ENCODE data around the gene LUZP2. TPM values are rescaled to one million over a fixed set of nuclear protein-coding genes. Genes with fewer than 3 reads are reported as not detected.
A peak's percentile ranks its signal among the peaks of the same experiment; 100 is the strongest.

LUZP2 gene
- 0.96 TPM for total RNA-seq (ENCODE audit: unreplicated experiment)
- long read RNA-seq, partial matches to known transcripts, result 0 of 1 reads
- long read RNA-seq, other reads (novel, unspliced or antisense), result 1 of 1 reads

DNA sequence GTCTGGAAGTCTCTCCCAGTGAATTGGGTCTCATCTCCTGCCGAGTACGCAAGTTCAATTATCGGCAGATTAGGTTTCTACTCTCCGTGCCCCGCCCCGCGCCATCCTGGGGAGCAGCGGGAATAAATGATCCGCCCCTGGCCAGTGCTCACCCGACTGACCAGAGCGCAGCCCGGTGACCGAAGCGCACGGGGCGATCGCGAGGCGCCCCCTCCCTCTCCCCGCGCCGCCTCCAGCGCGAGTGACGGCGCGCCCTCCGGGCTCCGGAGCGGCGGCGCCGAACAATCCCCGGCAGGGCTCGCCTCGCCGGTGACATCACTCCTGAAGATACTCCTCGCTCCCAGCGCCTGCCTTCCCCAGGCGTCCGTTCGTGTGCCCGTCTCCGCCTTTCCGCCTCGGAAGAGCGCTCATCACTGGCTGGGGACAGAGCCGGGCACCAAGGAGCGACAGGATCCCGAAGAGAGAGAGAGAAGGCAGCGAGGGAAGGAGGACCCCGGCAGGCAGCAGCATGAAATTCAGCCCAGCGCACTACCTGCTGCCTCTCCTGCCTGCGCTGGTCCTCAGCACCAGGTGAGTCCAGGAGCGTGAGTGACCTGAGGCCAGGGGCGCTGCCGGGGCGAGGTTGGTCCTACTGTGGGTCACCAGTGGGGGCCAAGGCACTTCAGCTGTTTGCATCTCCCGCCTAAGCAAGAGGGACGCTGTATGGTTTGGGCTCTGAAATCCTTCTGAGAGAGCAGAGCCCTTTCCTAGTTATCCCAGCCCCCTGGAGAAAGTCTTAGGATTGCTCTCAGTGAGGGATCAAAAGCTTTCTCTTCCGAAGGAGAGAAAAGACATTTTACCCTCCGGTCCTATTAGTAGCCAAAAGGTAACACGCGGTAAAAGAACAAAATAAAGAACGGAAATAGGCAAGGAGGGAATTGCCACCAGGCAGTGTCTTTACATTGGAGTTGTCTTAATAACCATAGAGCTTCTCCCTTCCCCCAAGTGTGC, at the start of gene LUZP2:
LUZP2 (plus strand) TSS at position 318 of the 990 bp plus-strand sequence.
- Mint-ChIP-seq H3K27me3 (ENCODE audit: unreplicated experiment) (peaks cover 6% of the 10 kb centered on the region), H3K36me3 (ENCODE audit: unreplicated experiment) (no peaks in the 10 kb centered on the region), H3K27ac (ENCODE audit: unreplicated experiment) (peak within 1 kb of the TSS; percentile 60), H3K9me3 (ENCODE audit: unreplicated experiment) (peaks cover 3% of the 10 kb centered on the region), H3K4me1 (ENCODE audit: low read depth, unreplicated experiment) (peaks cover 2% of the 10 kb centered on the region), H3K4me3 (ENCODE audit: unreplicated experiment) (peak within 1 kb of the TSS; percentile 96)
- TF ChIP-seq, protein P1, sequence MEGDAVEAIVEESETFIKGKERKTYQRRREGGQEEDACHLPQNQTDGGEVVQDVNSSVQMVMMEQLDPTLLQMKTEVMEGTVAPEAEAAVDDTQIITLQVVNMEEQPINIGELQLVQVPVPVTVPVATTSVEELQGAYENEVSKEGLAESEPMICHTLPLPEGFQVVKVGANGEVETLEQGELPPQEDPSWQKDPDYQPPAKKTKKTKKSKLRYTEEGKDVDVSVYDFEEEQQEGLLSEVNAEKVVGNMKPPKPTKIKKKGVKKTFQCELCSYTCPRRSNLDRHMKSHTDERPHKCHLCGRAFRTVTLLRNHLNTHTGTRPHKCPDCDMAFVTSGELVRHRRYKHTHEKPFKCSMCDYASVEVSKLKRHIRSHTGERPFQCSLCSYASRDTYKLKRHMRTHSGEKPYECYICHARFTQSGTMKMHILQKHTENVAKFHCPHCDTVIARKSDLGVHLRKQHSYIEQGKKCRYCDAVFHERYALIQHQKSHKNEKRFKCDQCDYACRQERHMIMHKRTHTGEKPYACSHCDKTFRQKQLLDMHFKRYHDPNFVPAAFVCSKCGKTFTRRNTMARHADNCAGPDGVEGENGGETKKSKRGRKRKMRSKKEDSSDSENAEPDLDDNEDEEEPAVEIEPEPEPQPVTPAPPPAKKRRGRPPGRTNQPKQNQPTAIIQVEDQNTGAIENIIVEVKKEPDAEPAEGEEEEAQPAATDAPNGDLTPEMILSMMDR (IDR thresholded peaks at IDR 0.05; ENCODE audit: partially characterized antibody, unreplicated experiment), result no peak
- peak; percentile 77 for DNase-seq

DNA sequence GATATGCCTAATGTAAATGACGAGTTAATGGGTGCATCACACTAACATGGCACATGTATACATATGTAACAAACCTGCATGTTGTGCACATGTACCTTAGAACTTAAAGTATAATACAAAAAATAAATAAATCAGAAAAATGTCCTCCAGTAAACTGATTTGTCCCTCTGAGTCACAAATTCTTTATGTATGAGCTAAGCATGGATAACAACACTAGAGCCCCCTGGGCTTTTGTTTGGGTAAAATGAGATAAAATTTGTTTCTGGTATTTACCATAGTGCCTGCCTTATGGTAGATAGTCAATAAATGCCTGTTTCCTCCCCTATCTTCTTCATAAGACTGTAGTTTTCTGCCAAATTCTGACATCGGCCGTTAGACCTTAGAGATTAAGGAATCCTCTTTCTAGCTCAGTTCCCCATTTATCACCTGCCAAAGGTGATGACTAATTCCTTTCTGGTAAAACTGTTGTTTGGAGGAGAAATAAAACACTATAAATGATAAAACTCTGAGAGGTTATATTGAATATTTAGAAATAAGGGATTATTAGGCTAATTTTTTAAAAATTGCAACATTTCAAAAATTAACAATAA, 43.6 kb upstream of the LUZP2 start:
- TF ChIP-seq, protein P1 (IDR thresholded peaks at IDR 0.05; ENCODE audit: partially characterized antibody, unreplicated experiment), result no peak
- no peak overlapping the region for H3K4me3 Mint-ChIP-seq (ENCODE audit: unreplicated experiment)
- H3K36me3 Mint-ChIP-seq (ENCODE audit: unreplicated experiment), result no peaks in the 10 kb centered on the region
- no peaks in the 10 kb centered on the region for H3K4me1 Mint-ChIP-seq (ENCODE audit: low read depth, unreplicated experiment)
- DNase-seq, result no peak
- H3K9me3 Mint-ChIP-seq (ENCODE audit: unreplicated experiment), result no peaks in the 10 kb centered on the region
- H3K27me3 Mint-ChIP-seq (ENCODE audit: unreplicated experiment), result no peaks in the 10 kb centered on the region
- no peak overlapping the region for H3K27ac Mint-ChIP-seq (ENCODE audit: unreplicated experiment)

DNA sequence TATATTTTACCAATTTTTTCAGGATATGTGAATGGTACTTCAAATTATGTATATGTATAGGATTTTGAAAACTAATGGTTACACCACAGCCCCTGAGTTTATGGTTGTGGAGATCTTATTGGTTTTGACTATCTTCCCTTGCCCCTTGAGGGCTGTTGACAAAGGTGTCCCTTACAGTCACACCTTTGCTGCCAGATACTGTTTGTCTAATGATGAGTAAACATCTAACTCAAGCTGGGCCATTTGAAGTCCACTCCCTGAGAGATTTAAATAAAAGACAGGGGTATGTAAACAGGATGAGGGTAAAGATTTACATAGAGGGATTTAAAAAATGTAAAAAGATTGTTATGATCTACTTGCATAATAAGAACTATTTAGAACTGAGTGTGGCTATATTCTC, 38.9 kb upstream of the LUZP2 start:
- H3K4me3 Mint-ChIP-seq (ENCODE audit: unreplicated experiment), result no peak overlapping the region
- no peaks in the 10 kb centered on the region for H3K4me1 Mint-ChIP-seq (ENCODE audit: low read depth, unreplicated experiment)
- TF ChIP-seq, protein P1 (IDR thresholded peaks at IDR 0.05; ENCODE audit: partially characterized antibody, unreplicated experiment), result no peak
- no peak overlapping the region for H3K27ac Mint-ChIP-seq (ENCODE audit: unreplicated experiment)
- DNase-seq, result no peak
- no peaks in the 10 kb centered on the region for H3K9me3 Mint-ChIP-seq (ENCODE audit: unreplicated experiment)
- no peaks in the 10 kb centered on the region for H3K27me3 Mint-ChIP-seq (ENCODE audit: unreplicated experiment)
- no peaks in the 10 kb centered on the region for H3K36me3 Mint-ChIP-seq (ENCODE audit: unreplicated experiment)

DNA sequence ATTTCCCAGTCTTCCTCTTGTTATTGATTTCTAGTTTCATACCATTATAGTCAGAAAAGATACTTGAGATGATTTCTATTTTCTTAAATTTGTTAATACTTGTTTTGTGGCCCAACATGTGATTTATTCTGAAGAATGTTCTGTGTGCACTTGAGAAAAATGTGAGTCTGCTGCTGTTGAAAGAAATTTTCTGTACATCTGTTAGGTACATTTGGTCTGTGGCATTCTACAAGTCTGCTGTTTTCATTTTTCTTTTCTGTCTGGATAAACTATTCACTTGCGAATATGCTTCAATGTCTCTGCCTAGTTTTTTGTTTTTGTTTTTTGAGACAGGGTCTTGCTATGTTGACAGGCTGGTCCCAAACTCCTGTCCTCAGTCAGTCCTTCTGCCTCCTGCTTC, 26.4 kb upstream of the LUZP2 start:
- no peak overlapping the region for H3K27ac Mint-ChIP-seq (ENCODE audit: unreplicated experiment)
- no peak for DNase-seq
- H3K27me3 Mint-ChIP-seq (ENCODE audit: unreplicated experiment), result no peaks in the 10 kb centered on the region
- H3K36me3 Mint-ChIP-seq (ENCODE audit: unreplicated experiment), result no peaks in the 10 kb centered on the region
- no peak overlapping the region for H3K4me3 Mint-ChIP-seq (ENCODE audit: unreplicated experiment)
- TF ChIP-seq, protein P1 (IDR thresholded peaks at IDR 0.05; ENCODE audit: partially characterized antibody, unreplicated experiment), result no peak
- no peaks in the 10 kb centered on the region for H3K9me3 Mint-ChIP-seq (ENCODE audit: unreplicated experiment)
- no peaks in the 10 kb centered on the region for H3K4me1 Mint-ChIP-seq (ENCODE audit: low read depth, unreplicated experiment)
